ENCODE results near the gene CCDC194. TPM values are rescaled to one million over a fixed set of nuclear protein-coding genes. Genes with fewer than 3 reads are reported as not detected.
A peak's percentile ranks its signal among the peaks of the same experiment; 100 is the strongest.

Gene CCDC194, protein sequence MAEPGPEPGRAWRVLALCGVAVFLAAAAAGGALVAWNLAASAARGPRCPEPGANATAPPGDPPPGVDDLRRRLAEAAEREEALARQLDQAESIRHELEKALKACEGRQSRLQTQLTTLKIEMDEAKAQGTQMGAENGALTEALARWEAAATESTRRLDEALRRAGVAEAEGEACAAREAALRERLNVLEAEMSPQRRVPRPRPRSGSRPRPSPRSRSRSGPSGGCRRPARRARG
- not detected in 2 replicates for polyA plus RNA-seq (2013)

GRCh38 chr19:17393914-17394313 is at the start of gene CCDC194:
CCDC194 (minus strand) TSS chr19:17394196; CDS start chr19:17394158, 38 bp downstream.
- H3K79me1 ChIP-seq (ENCODE audit: low read length): no peaks in the 10 kb centered on the region
- peak within 1 kb of the TSS; percentile 11 for H4K8ac ChIP-seq (ENCODE audit: low read depth, low read length)
- H3K9ac ChIP-seq (ENCODE audit: low read length): no peak within 1 kb of the TSS
- WGBS (ENCODE audit: extremely low coverage, insufficient coverage, insufficient read length): no CpG with 5 or more reads among the region's 41 CpGs
- no peak within 1 kb of the TSS for H2BK5ac ChIP-seq (ENCODE audit: low read depth, low read length, poor library complexity)
- no peak within 1 kb of the TSS for H3K23ac ChIP-seq (ENCODE audit: low read length)
- H2AFZ ChIP-seq (ENCODE audit: insufficient read depth, low read length, poor library complexity): no peak within 1 kb of the TSS
- no peaks in the 10 kb centered on the region for H3K36me3 ChIP-seq (ENCODE audit: control insufficient read depth in 1 of 2, insufficient read depth in 2 of 2, low read length in 2 of 2)
- no peaks in the 10 kb centered on the region for H3K79me2 ChIP-seq (ENCODE audit: control insufficient read depth, insufficient read depth, low read length, poor library complexity)
- no peak within 1 kb of the TSS for H3K18ac ChIP-seq (ENCODE audit: low read length)
- H3K4me1 ChIP-seq (ENCODE audit: control insufficient read depth in 1 of 2, insufficient read depth in 2 of 2, low read length in 2 of 2): peaks cover 6 to 10% of the 10 kb centered on the region in 2 experiments
- H4K12ac ChIP-seq (ENCODE audit: low read depth, low read length): no peak within 1 kb of the TSS
- no peak within 1 kb of the TSS for H4K91ac ChIP-seq (ENCODE audit: low read depth, low read length)
- no peak for DNase-seq
- no peak within 1 kb of the TSS for H3K4ac ChIP-seq (ENCODE audit: low read depth, low read length)
- no peak within 1 kb of the TSS for H3K4me2 ChIP-seq (ENCODE audit: low read length)
- H3K14ac ChIP-seq (ENCODE audit: low read length): no peak within 1 kb of the TSS
- no peak within 1 kb of the TSS for H3K4me3 ChIP-seq (ENCODE audit: low read depth, low read length)
- peaks cover 6% of the 10 kb centered on the region for H3K27me3 ChIP-seq (ENCODE audit: insufficient read depth, low read length)
- H2AK5ac ChIP-seq (ENCODE audit: low read length): no peak within 1 kb of the TSS
- no peak within 1 kb of the TSS for H3K27ac ChIP-seq (ENCODE audit: low read depth, low read length)
- H2BK120ac ChIP-seq (ENCODE audit: insufficient read depth, low read length, poor library complexity): no peak within 1 kb of the TSS
- H2BK12ac ChIP-seq (ENCODE audit: low read length): no peak within 1 kb of the TSS
- no peaks in the 10 kb centered on the region for H3K9me3 ChIP-seq (ENCODE audit: insufficient read depth, low read depth, low read length)

- no peak overlapping the region for H4K91ac ChIP-seq (ENCODE audit: low read depth, low read length)
- no peak overlapping the region for H2AK5ac ChIP-seq (ENCODE audit: low read length)
- no peak overlapping the region for H4K8ac ChIP-seq (ENCODE audit: low read depth, low read length)
- H2AFZ ChIP-seq (ENCODE audit: insufficient read depth, low read length, poor library complexity): no peak overlapping the region
- no peak overlapping the region for H3K4ac ChIP-seq (ENCODE audit: low read depth, low read length)
- H2BK5ac ChIP-seq (ENCODE audit: low read depth, low read length, poor library complexity): no peak overlapping the region
- no peak overlapping the region for H3K18ac ChIP-seq (ENCODE audit: low read length)
- WGBS (ENCODE audit: extremely low coverage, insufficient coverage, insufficient read length): no CpG with 5 or more reads among the region's 8 CpGs
- no peaks in the 10 kb centered on the region for H3K36me3 ChIP-seq (ENCODE audit: control insufficient read depth in 1 of 2, insufficient read depth in 2 of 2, low read length in 2 of 2)
- H2BK120ac ChIP-seq (ENCODE audit: insufficient read depth, low read length, poor library complexity): no peak overlapping the region
- no peak overlapping the region for H2BK12ac ChIP-seq (ENCODE audit: low read length)
- no peak overlapping the region for H3K14ac ChIP-seq (ENCODE audit: low read length)
- no peaks in the 10 kb centered on the region for H3K79me2 ChIP-seq (ENCODE audit: control insufficient read depth, insufficient read depth, low read length, poor library complexity)
- H3K79me1 ChIP-seq (ENCODE audit: low read length): no peaks in the 10 kb centered on the region
- no peaks in the 10 kb centered on the region for H3K4me1 ChIP-seq (ENCODE audit: control insufficient read depth in 1 of 2, insufficient read depth in 2 of 2, low read length in 2 of 2)
- DNase-seq: peak in 1 of 2 donors; percentile 37
- H3K27me3 ChIP-seq (ENCODE audit: insufficient read depth, low read length): no peaks in the 10 kb centered on the region
- H3K9ac ChIP-seq (ENCODE audit: low read length): no peak overlapping the region
- no peak overlapping the region for H3K4me3 ChIP-seq (ENCODE audit: low read depth, low read length)
- peaks cover under 1% of the 10 kb centered on the region for H3K9me3 ChIP-seq (ENCODE audit: insufficient read depth, low read depth, low read length)
- no peak overlapping the region for H3K23ac ChIP-seq (ENCODE audit: low read length)
- no peak overlapping the region for H3K27ac ChIP-seq (ENCODE audit: low read depth, low read length)
- H4K12ac ChIP-seq (ENCODE audit: low read depth, low read length): no peak overlapping the region
- no peak overlapping the region for H3K4me2 ChIP-seq (ENCODE audit: low read length)
Observed at GRCh38 chr19:17441241-17442021, 47.4 kb upstream of the CCDC194 start.

DNA sequence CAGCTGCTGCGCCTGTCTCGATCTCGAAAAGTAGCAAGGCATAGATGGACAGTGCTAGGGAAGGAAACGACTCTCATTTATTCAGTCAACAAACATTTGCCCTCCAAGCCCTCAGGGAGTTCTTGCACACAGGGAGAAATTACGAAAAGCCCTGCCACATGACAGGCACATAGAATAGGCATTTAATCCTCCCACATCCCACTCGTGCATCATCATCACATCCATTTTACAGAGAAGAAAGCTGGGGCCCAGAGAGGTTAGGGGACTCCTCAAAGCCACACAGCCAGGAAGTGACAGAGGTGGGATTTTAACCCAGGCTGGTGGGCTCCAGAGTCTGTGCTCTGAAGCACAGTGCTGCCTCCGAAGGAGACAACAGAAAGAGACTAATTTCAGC is 42.9 kb upstream of the CCDC194 start:
- H3K23ac ChIP-seq (ENCODE audit: low read length): no peak overlapping the region
- H3K14ac ChIP-seq (ENCODE audit: low read length): no peak overlapping the region
- DNase-seq: peak; percentile 42 to 77
- no peaks in the 10 kb centered on the region for H3K79me1 ChIP-seq (ENCODE audit: low read length)
- no peak overlapping the region for H3K4me3 ChIP-seq (ENCODE audit: low read depth, low read length)
- H3K18ac ChIP-seq (ENCODE audit: low read length): no peak overlapping the region
- H3K4me1 ChIP-seq (ENCODE audit: control insufficient read depth in 1 of 2, insufficient read depth in 2 of 2, low read length in 2 of 2): no peaks in the 10 kb centered on the region
- no peak overlapping the region for H3K4ac ChIP-seq (ENCODE audit: low read depth, low read length)
- no peak overlapping the region for H4K91ac ChIP-seq (ENCODE audit: low read depth, low read length)
- H2BK12ac ChIP-seq (ENCODE audit: low read length): no peak overlapping the region
- peaks cover 4% of the 10 kb centered on the region for H3K9me3 ChIP-seq (ENCODE audit: insufficient read depth, low read depth, low read length)
- no peak overlapping the region for H4K12ac ChIP-seq (ENCODE audit: low read depth, low read length)
- no peak overlapping the region for H3K4me2 ChIP-seq (ENCODE audit: low read length)
- no peak overlapping the region for H2AFZ ChIP-seq (ENCODE audit: insufficient read depth, low read length, poor library complexity)
- H4K8ac ChIP-seq (ENCODE audit: low read depth, low read length): no peak overlapping the region
- H3K9ac ChIP-seq (ENCODE audit: low read length): no peak overlapping the region
- H3K27ac ChIP-seq (ENCODE audit: low read depth, low read length): no peak overlapping the region
- no CpG with 5 or more reads among the region's 7 CpGs for WGBS (ENCODE audit: extremely low coverage, insufficient coverage, insufficient read length)
- H2AK5ac ChIP-seq (ENCODE audit: low read length): no peak overlapping the region
- no peaks in the 10 kb centered on the region for H3K36me3 ChIP-seq (ENCODE audit: control insufficient read depth in 1 of 2, insufficient read depth in 2 of 2, low read length in 2 of 2)
- no peaks in the 10 kb centered on the region for H3K79me2 ChIP-seq (ENCODE audit: control insufficient read depth, insufficient read depth, low read length, poor library complexity)
- no peak overlapping the region for H2BK5ac ChIP-seq (ENCODE audit: low read depth, low read length, poor library complexity)
- H2BK120ac ChIP-seq (ENCODE audit: insufficient read depth, low read length, poor library complexity): no peak overlapping the region
- H3K27me3 ChIP-seq (ENCODE audit: insufficient read depth, low read length): no peaks in the 10 kb centered on the region

GRCh38 chr19:17436094-17436873 is 42.3 kb upstream of the CCDC194 start:
- no peak overlapping the region for H2AFZ ChIP-seq (ENCODE audit: insufficient read depth, low read length, poor library complexity)
- no peak overlapping the region for H4K8ac ChIP-seq (ENCODE audit: low read depth, low read length)
- no peaks in the 10 kb centered on the region for H3K27me3 ChIP-seq (ENCODE audit: insufficient read depth, low read length)
- no peak overlapping the region for H3K18ac ChIP-seq (ENCODE audit: low read length)
- no peak overlapping the region for H3K14ac ChIP-seq (ENCODE audit: low read length)
- H3K23ac ChIP-seq (ENCODE audit: low read length): no peak overlapping the region
- no peaks in the 10 kb centered on the region for H3K79me1 ChIP-seq (ENCODE audit: low read length)
- no peak overlapping the region for H2AK5ac ChIP-seq (ENCODE audit: low read length)
- H3K27ac ChIP-seq (ENCODE audit: low read depth, low read length): no peak overlapping the region
- H3K79me2 ChIP-seq (ENCODE audit: control insufficient read depth, insufficient read depth, low read length, poor library complexity): no peaks in the 10 kb centered on the region
- H2BK5ac ChIP-seq (ENCODE audit: low read depth, low read length, poor library complexity): no peak overlapping the region
- H3K4me2 ChIP-seq (ENCODE audit: low read length): no peak overlapping the region
- no peaks in the 10 kb centered on the region for H3K36me3 ChIP-seq (ENCODE audit: control insufficient read depth in 1 of 2, insufficient read depth in 2 of 2, low read length in 2 of 2)
- peaks cover 4% of the 10 kb centered on the region for H3K9me3 ChIP-seq (ENCODE audit: insufficient read depth, low read depth, low read length)
- no CpG with 5 or more reads among the region's 25 CpGs for WGBS (ENCODE audit: extremely low coverage, insufficient coverage, insufficient read length)
- no peak overlapping the region for H3K9ac ChIP-seq (ENCODE audit: low read length)
- H2BK120ac ChIP-seq (ENCODE audit: insufficient read depth, low read length, poor library complexity): no peak overlapping the region
- no peak overlapping the region for H4K12ac ChIP-seq (ENCODE audit: low read depth, low read length)
- H3K4ac ChIP-seq (ENCODE audit: low read depth, low read length): no peak overlapping the region
- H3K4me1 ChIP-seq (ENCODE audit: control insufficient read depth in 1 of 2, insufficient read depth in 2 of 2, low read length in 2 of 2): no peaks in the 10 kb centered on the region
- no peak overlapping the region for H4K91ac ChIP-seq (ENCODE audit: low read depth, low read length)
- no peak overlapping the region for H3K4me3 ChIP-seq (ENCODE audit: low read depth, low read length)
- peak in 1 of 2 donors; percentile 47 for DNase-seq
- H2BK12ac ChIP-seq (ENCODE audit: low read length): no peak overlapping the region

Data from trophoblast cell (in vitro differentiated cells and primary cell).